ENCODE data around the gene NPFF. TPM values are rescaled to one million over a fixed set of nuclear protein-coding genes. Genes with fewer than 3 reads are reported as not detected.

Gene NPFF
- total RNA-seq, 3 donors from 2014 or later: not detected

DNA sequence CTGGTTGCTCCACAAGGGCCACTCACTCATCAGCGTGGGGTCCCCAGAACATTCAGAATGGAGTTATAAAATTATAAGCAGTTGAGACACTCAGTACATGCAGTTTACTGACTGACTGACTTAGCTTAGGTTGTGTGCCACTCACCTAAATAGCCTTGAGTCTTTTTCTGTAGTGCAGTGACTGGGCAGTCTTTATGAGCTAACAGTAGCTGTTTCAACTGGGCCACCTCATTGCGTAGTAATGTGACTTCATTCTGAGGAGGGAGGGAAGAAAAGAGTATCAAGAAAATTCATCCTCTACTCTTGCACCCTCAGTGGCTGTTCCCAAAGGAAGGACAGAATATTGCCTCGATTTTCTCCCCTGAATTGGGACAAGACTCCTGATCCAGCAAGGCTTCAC, 15.8 kb upstream of the NPFF start:
- TF ChIP-seq, protein P1, sequence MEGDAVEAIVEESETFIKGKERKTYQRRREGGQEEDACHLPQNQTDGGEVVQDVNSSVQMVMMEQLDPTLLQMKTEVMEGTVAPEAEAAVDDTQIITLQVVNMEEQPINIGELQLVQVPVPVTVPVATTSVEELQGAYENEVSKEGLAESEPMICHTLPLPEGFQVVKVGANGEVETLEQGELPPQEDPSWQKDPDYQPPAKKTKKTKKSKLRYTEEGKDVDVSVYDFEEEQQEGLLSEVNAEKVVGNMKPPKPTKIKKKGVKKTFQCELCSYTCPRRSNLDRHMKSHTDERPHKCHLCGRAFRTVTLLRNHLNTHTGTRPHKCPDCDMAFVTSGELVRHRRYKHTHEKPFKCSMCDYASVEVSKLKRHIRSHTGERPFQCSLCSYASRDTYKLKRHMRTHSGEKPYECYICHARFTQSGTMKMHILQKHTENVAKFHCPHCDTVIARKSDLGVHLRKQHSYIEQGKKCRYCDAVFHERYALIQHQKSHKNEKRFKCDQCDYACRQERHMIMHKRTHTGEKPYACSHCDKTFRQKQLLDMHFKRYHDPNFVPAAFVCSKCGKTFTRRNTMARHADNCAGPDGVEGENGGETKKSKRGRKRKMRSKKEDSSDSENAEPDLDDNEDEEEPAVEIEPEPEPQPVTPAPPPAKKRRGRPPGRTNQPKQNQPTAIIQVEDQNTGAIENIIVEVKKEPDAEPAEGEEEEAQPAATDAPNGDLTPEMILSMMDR (IDR thresholded peaks at IDR 0.05): no peak
- Histone ChIP-seq H3K9me3 (no peaks in the 10 kb centered on the region), H3K4me3 (no peak overlapping the region), H3K36me3 (ENCODE audit: low read depth) (peaks cover 3% of the 10 kb centered on the region), H3K4me1 (ENCODE audit: low read depth) (no peaks in the 10 kb centered on the region)
- ATAC-seq (no peak), DNase-seq (no peak)
- intact Hi-C loops (cut with DNase I, micrococcal nuclease): no loop called here

DNA sequence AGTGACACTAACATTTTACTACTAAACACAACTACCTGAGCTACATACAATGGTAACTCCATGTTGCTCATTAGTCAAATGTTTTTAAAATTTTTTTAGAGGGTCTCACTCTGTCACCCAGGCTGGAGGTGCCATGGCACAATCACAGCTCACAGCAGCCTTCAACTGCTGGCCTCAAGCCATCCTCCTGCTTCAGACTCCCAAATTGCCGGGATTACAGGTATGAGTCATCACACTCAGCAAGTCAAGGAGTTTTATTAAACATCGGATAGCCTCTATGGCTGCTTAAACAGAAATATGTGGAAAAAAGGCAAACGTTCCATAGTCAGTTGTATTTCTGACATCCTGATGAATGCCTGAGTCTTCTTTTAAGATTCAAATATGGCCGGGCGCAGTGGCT, 11.1 kb upstream of the NPFF start:
- Histone ChIP-seq H3K36me3 (ENCODE audit: low read depth) (no peaks in the 10 kb centered on the region), H3K9me3 (no peaks in the 10 kb centered on the region), H3K4me1 (ENCODE audit: low read depth) (no peaks in the 10 kb centered on the region), H3K4me3 (no peak overlapping the region)
- ATAC-seq (no peak), DNase-seq (no peak)
- intact Hi-C loops (cut with DNase I, micrococcal nuclease): no loop called here
- TF ChIP-seq, protein P1 (IDR thresholded peaks at IDR 0.05): no peak

DNA sequence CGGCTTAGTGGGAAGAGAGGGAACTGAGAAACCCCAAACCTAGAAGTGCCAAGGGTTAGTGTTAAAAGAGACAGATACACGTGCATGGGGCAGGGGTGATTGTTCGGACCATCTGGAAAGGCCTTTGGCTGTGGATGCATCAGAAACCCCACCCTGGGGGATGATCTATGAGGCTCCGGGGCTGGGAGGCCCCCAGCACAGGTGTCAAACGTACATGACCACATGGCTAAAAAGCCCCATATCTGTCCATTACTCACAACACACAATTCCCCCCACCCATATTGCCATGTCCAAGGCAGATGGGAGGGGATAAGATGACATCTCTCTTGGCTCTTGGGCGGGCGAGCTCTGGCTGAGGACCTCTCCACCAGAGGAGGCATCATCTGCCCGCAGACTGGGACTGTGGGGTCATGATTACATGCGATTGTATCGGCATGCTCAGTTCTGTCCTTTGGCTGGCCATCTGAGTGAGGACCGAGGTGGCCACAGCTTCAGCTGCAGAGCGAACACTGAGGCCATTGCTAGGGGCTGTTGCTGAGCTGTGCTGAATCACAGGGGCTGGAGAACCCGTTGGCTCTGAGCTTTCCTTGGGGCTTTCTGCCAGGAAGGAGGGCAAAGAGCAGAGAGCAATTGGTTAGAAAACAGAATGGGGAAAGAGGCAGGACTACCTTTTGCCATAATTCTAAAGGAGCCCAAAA, 9.6 kb upstream of the NPFF start:
- intact Hi-C loops (cut with DNase I, micrococcal nuclease): no loop called here
- TF ChIP-seq, protein P1 (IDR thresholded peaks at IDR 0.05): no peak

DNA sequence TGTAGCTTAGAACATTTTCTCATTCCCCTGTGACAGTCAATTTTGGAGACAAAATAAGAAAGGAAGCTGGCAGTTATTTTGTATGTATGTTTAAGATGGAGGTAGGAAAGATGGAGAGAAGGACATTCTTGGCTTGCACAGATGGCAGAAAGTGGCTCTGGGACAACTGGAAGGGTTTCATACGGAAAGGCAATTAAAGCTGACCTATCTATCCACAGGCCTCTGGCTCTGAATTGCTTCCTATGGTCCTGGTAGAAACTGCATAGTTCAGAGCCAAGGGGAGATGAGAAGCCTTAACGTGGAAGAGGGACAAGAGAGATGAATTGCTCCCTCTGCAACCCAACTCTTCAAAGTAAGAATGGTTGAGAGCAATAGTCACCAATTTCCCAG, 8.0 kb upstream of the NPFF start:
- Histone ChIP-seq H3K4me3 (no peak overlapping the region), H3K9me3 (no peaks in the 10 kb centered on the region), H3K36me3 (ENCODE audit: low read depth) (no peaks in the 10 kb centered on the region), H3K4me1 (ENCODE audit: low read depth) (no peaks in the 10 kb centered on the region)
- TF ChIP-seq, protein P1 (IDR thresholded peaks at IDR 0.05): no peak
- DNase-seq (no peak), ATAC-seq (no peak)
- intact Hi-C loops (cut with DNase I, micrococcal nuclease): no loop called here

More for the DNA sequence above, 9.6 kb upstream of the NPFF start:
- ATAC-seq (no peak), DNase-seq (no peak)
- H3K4me1 ChIP-seq (ENCODE audit: low read depth): no peaks in the 10 kb centered on the region
- H3K4me3 ChIP-seq: no peak overlapping the region
- no peaks in the 10 kb centered on the region for H3K36me3 ChIP-seq (ENCODE audit: low read depth)
- H3K9me3 ChIP-seq: no peaks in the 10 kb centered on the region

DNA sequence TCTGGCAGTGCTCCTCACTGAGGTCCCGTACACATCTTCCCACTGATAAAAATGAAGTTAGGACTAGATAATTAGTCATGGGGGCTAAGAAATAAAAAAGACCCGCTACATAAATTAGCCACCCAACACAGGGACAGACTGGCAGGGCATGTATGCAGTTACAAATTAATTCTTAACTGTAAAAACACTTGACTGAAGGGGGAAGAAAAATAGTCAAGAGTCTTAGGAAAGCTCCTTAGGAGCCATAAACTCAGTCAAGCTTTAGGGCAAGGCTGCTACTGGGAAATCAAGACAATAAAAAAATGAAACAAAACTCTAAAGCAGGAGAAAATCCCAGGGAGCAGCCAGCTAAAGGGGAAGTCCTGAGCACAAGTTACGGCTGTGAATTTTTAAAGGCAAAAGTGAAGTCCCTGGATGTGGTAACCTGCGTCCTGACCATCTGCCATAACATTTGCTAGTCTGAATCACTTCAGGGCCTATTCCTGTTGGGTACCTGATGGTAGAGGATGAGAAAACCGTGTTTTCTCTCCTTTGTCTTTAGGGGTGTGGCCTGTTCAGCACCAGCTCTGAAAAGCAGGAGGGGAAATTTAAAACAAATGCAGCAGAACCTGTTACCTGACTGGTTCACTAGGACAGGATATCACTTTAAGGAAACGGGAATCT, 7.5 kb upstream of the NPFF start:
- no peaks in the 10 kb centered on the region for H3K36me3 ChIP-seq (ENCODE audit: low read depth)
- DNase-seq (no peak), ATAC-seq (no peak)
- H3K4me3 ChIP-seq: no peak overlapping the region
- TF ChIP-seq, protein P1 (IDR thresholded peaks at IDR 0.05): no peak
- no peaks in the 10 kb centered on the region for H3K9me3 ChIP-seq
- intact Hi-C loops (cut with DNase I, micrococcal nuclease): no loop called here
- H3K4me1 ChIP-seq (ENCODE audit: low read depth): no peaks in the 10 kb centered on the region

Measured in mucosa of descending colon (tissue), 3 donors.